ENCODE data around the gene C8A.
A peak's percentile ranks its signal among the peaks of the same experiment; 100 is the strongest.

C8A gene

DNA sequence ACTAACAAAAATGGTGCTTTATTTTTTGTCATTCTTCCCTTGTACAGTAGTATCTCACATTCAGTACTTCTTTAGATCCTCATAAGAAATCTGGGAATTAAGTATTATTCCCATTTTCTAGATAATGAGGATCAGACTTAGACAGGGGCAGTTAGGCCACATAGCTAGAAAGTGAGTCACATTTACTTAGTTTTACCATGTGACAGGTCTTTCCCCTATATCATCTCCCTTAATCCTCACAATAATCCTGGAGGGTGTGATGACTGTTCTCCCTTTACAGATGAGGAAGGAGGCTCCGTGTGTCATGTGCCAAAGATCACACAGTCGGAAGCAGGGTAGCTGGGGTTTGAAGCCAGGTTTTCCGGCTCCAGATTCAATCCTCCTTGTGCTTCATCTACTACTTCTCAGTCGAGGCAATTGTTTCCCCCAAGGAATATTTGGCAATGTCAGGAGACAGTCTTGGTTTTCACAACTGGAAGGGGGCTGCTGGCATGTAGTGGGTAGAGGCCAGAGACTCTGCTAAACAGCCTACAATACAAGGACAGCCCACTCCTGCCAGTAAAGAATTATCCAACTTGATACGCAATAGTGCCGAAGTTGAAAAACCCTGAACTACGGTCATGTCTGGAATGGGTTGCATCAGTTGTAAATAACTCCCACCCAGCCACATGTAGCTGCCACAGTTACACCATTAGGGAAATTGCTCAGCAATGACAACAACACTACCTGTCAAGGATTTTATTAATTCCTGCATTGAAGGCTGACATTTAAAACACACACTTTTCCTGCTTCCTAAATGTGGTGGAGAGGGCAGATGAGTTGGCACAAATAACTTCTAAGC is 56.7 kb downstream of the C8A start:
- peak; percentile 29 for DNase-seq (ENCODE audit: low spot score)
- ChIA-PET POLR2A (ENCODE audit: low non-redundant PET) (no interaction called here), CTCF (interaction anchor here (0.6 kb wide), 1 partner anchor 376 kb away, joined by 3 read pairs; no protein-coding TSS in a partner anchor)
- H3K27ac ChIP-seq: no peak overlapping the region
- TF ChIP-seq, protein P1, sequence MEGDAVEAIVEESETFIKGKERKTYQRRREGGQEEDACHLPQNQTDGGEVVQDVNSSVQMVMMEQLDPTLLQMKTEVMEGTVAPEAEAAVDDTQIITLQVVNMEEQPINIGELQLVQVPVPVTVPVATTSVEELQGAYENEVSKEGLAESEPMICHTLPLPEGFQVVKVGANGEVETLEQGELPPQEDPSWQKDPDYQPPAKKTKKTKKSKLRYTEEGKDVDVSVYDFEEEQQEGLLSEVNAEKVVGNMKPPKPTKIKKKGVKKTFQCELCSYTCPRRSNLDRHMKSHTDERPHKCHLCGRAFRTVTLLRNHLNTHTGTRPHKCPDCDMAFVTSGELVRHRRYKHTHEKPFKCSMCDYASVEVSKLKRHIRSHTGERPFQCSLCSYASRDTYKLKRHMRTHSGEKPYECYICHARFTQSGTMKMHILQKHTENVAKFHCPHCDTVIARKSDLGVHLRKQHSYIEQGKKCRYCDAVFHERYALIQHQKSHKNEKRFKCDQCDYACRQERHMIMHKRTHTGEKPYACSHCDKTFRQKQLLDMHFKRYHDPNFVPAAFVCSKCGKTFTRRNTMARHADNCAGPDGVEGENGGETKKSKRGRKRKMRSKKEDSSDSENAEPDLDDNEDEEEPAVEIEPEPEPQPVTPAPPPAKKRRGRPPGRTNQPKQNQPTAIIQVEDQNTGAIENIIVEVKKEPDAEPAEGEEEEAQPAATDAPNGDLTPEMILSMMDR (conservative IDR thresholded peaks at IDR 0.05; ENCODE audit: low read depth): no peak

DNA sequence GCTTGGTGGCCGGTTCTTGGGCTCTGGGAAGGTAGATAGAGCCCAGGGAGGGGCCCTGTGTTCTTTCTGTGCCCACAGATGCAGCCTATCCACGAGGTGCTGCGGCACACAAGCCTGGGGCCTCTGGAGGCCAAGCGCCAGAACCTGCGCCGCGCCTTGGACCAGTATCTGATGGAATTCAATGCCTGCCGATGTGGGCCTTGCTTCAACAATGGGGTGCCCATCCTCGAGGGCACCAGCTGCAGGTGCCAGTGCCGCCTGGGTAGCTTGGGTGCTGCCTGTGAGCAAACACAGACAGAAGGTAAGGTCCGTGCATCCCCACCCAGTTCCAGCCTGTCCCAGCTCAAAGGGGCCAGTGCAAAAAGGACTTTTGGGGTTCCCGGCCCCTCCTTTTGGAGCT is 57.7 kb downstream of the C8A start:
- H3K27ac ChIP-seq: no peak overlapping the region
- no peak for DNase-seq (ENCODE audit: low spot score)
- ChIA-PET POLR2A (ENCODE audit: low non-redundant PET) (no interaction called here), CTCF (no interaction called here)
- TF ChIP-seq, protein P1 (conservative IDR thresholded peaks at IDR 0.05; ENCODE audit: low read depth): no peak

DNA sequence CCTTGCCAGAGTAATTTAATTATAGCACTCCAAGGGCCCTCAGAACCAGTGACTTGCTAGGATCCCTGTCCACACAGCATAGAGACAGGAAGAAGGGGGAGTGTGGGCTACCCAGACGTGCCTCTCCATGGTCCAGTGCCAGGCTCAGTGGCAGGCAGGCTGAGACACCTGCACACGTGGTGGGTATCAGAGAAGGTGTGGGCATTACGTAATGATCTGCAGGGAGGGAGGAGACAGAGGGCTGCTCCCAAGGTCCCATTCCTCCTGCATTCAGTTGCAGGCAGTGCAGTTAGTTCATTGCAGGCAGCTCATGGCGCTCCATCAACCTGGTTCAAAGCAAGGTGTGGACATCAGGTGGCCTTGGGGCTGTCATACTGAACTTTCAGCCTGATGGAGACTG is 61.4 kb downstream of the C8A start:
- ChIA-PET CTCF (no interaction called here), POLR2A (ENCODE audit: low non-redundant PET) (no interaction called here)
- no peak overlapping the region for H3K27ac ChIP-seq
- TF ChIP-seq, protein P1 (conservative IDR thresholded peaks at IDR 0.05; ENCODE audit: low read depth): no peak
- DNase-seq (ENCODE audit: low spot score): no peak

DNA sequence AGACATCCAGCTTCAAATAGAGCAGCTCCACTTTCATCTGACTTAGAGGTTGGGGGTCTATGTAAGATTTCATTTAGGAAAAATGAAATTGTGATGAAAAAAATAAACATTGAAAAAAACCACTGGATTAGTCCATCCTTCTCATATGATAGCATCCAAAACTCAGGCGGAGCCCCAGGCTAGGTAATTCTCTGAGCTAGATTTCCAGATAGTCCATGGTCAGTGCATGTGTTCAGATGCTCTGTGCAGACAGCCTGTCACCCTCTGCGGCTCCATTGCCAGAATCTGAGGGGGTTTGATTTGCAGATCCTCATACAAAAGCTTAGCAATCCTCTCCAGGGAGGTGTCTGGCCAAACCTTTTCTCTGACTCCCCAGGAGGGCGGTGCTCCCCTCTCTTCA is 62.0 kb downstream of the C8A start:
- no peak overlapping the region for H3K27ac ChIP-seq
- TF ChIP-seq, protein P1 (conservative IDR thresholded peaks at IDR 0.05; ENCODE audit: low read depth): no peak
- CTCF ChIA-PET: no interaction called here
- POLR2A ChIA-PET (ENCODE audit: low non-redundant PET): no interaction called here
- DNase-seq (ENCODE audit: low spot score): no peak

DNA sequence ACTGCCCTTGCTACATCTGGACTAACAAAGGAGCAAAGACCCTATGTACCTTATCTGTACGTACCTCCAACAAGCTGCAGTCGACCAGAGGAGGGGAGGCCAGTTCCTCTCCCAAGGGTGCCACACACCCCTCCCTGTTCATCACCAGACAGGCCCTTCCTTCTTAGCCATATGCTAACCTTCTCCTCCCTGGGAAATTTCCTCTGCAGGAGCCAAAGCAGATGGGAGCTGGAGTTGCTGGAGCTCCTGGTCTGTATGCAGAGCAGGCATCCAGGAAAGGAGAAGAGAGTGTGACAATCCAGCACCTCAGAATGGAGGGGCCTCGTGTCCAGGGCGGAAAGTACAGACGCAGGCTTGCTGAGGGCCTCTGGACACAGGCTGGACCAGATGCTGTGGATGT is 62.8 kb downstream of the C8A start:
- TF ChIP-seq, protein P1 (conservative IDR thresholded peaks at IDR 0.05; ENCODE audit: low read depth): no peak
- ChIA-PET POLR2A (ENCODE audit: low non-redundant PET) (no interaction called here), CTCF (no interaction called here)
- no peak for DNase-seq (ENCODE audit: low spot score)
- no peak overlapping the region for H3K27ac ChIP-seq

DNA sequence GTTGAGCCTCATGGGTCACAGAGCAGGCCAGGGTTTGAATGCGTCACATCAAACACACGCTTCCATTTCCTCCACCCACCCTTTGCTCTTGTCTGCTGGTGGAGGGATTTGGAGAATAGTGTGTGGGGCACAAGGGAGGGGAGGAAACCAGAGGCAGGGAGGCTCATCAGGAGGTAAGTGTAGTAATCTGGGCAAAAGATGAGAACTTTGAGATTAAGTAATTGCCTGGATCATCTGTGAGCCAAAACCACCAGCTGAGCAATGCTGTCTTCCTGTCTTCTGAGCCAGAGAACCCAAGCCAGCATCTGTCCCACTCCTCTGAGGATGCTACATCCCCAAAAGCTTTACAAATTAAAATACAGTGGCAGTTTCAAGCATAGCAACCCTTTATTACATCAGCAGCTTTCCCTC is 66.0 kb downstream of the C8A start:
- POLR2A ChIA-PET (ENCODE audit: low non-redundant PET): no interaction called here
- TF ChIP-seq, protein P1 (conservative IDR thresholded peaks at IDR 0.05; ENCODE audit: low read depth): no peak
- CTCF ChIA-PET: interaction anchor here (0.8 kb wide), 1 partner anchor 14 kb away, joined by 7 read pairs; no protein-coding TSS in a partner anchor
- DNase-seq (ENCODE audit: low spot score): no peak
- H3K27ac ChIP-seq: no peak overlapping the region
